GM12873 (cell line): ENCODE measurements around the gene CDC23.

Experiments used
- CTCF ChIP-seq: IDR thresholded peaks from 2 replicates; pipeline ENCODE4 v1.5.1; 2012; ENCODE audit warnings: low read depth, mild to moderate bottlenecking, moderate library complexity, low read length, control low read depth; ENCODE audit not compliant: insufficient read depth; ENCODE audit errors: missing control alignments

The CDC23 gene

GRCh38 chr5:138245717-138246116 lies 32.6 kb upstream of the CDC23 start:
- TF ChIP-seq CTCF = no peak

- TF ChIP-seq CTCF = no peak
These were observed 30.7 kb upstream of the CDC23 start for GRCh38 chr5:138243794-138244193.

- no peak for TF ChIP-seq CTCF
These were observed 28.8 kb upstream of the CDC23 start for GRCh38 chr5:138241688-138242571.

GRCh38 chr5:138240650-138241385 lies 27.7 kb upstream of the CDC23 start:
- no peak for TF ChIP-seq CTCF

- no peak for TF ChIP-seq CTCF
These were observed 24.9 kb upstream of the CDC23 start for GRCh38 chr5:138238034-138238433.

- no peak for TF ChIP-seq CTCF
These were observed 21.5 kb upstream of the CDC23 start for GRCh38 chr5:138234651-138235050.

GRCh38 chr5:138233280-138233679 lies 20.2 kb upstream of the CDC23 start:
- no peak for TF ChIP-seq CTCF
